Ovary (tissue), 3 donors: ENCODE measurements around the gene TC2N.

Source experiments
- CTCF ChIP-seq, 3 donors: fragments of 450-650 bp in 2 of 3; fragments of 200-600 bp in 1 of 3; IDR thresholded peaks; one replicate each; pipeline versions ENCODE4 v1.5.1 to v1.8.0; 2016 to 2022; ENCODE audit warnings: antibody characterized with exemption in 3 of 3, mild to moderate bottlenecking in 1 of 3
- EP300 ChIP-seq: sonication (generic); formaldehyde crosslinking; IDR thresholded peaks from one replicate; pipeline ENCODE4 v1.6.1; 2017; ENCODE audit warnings: antibody characterized with exemption
- POLR2A ChIP-seq: fragments of 450-650 bp; IDR thresholded peaks from one replicate; pipeline ENCODE4 v1.6.1; 2017; ENCODE audit warnings: antibody characterized with exemption, mild to moderate bottlenecking, moderate library complexity
- donor health status: DM: no; HTN: no; CAD: no.

GRCh38 chr14:91899806-91900205 lies 32.5 kb upstream of the TC2N start:
- TF ChIP-seq CTCF (IDR thresholded peaks at IDR 0.05) (no peak), POLR2A (no peak), EP300 (no peak)
